Stimulated activated CD8-positive, alpha-beta memory T cell treated with anti-CD3 and anti-CD28 coated beads, Interleukin-2, amount 100 ng/mL, for 48 hours (primary cell): ENCODE data around the gene URB1.
"Not testable (repeated sequence)": the region's sequence is repeated elsewhere in the genome, so short reads cannot be mapped to it uniquely, and the experiment has no call there.

Experiments used
- DNase-seq, 2 donors: peaks; one replicate each; pipeline ENCODE4 v3.0.0-alpha.2; 2020; ENCODE audit warnings: low read depth in 2 of 2

The URB1 gene

DNA sequence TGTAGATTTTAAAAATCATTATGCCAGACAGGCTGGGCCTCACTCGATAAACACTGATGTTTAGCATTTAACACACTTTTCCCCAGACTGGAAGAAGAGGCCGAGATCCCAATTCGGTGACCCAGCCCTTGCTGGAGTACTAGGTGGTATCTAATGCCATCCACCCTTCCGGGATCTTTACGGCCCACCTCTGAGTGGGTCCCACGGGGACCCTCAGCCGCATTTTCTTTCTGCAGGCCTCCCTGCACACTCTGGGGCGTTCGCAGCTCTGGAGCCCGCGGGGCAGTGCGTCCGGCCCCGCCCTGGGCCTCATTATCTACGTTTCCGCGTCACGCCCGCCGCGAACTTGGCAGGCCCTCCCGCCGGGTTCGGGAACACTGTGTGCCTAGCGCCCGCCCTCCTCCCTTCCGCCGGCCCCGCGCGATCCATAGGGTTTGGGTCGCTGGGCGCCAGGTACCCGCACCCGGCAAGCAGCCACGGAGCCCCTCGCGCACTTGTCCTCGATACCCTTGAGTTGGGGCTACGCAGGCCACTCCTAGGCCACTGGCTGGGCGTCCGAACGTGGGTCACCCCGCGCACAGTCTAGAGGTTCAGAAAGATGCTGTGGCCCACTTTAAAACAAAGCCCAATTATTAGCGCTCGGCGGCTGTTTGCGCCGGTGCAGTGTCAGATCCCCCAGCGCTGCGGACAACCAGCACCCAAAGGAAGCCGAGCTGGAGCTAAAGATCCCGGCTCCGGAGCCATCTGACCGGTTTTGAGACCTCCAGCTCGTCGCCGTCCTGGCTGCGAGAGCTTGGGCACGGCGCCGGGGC is 18.7 kb upstream of the URB1 start:
- DNase-seq = peak; percentile 58 to 60

GRCh38 chr21:32410916-32411315 is 18.1 kb upstream of the URB1 start:
- no peak for DNase-seq

- DNase-seq = no peak
Measured at GRCh38 chr21:32410291-32410690, 17.5 kb upstream of the URB1 start.

DNA sequence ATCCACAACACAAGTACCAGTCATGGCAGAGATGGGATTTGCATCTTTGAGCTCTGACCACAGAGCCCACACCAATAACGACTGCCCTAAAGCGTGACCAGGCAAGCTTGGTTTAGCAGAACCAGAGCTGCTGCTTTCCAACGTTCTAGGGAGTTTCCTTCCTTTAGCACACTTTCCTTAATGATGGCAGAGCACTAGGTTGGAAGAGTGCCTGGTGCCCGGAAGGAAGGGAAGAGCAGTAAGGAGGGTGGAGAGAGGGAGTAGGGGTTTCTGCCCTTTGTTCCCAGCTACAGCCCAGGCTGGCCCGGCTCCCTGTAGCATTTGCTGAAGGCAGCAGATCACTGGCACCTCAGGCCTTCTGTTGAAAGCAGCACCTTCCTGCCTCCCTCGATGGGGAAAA is 13.6 kb upstream of the URB1 start:
- DNase-seq = no peak

GRCh38 chr21:32403201-32403777 is 10.5 kb upstream of the URB1 start:
- peak in 1 of 2 donors; percentile 22 for DNase-seq

- no peak for DNase-seq
Measured at GRCh38 chr21:32393677-32394001, 827 bp upstream of the URB1 start.

DNA sequence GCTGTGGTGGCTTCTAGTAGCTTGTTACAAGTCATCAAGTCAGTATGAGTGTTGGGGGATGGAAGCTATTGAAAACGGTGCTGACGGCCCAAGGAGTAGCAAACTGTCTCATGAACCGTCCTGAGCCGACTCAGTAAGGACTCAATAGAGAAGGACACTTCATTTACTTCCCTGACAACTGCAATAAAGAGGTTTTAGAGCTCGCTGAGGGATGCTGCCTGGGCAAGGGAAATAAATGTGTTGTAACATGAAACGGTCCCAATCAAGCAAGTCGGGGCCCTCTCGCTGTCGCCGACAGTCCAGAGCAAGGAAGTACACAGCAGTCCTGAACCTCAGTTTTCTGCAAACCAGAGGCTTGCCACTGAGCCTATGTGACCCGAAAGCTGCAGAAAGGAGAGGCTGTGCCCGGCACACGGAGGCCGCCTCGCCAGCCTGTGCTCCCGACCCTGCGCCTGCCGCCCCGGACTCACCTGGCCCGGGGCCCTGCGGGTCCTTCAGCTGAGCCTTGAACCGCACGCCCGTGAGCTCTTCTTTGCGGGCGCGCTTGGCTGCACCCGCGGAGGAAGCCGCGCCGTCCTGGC is 423 bp downstream of the URB1 start:
- DNase-seq = no peak

DNA sequence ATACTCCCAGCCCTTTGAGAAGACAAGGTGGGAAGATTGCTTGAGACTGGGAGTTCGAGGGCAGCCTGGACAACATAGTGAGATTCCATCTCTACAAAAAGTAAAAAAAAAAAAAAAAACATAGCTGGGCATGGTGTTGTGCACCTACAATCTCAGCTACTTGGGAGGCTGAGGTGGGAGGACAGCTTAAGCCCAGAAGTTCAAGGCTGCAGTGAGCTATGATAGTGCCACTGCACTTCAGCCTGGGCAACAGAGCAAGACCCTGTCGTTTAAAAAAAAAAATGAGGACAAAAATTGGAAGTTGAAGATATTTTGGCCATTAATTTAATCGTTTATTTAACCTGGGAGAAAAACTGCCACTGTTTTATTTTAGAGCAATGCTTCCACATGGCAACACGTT is 1.1 kb downstream of the URB1 start:
- DNase-seq = no peak

GRCh38 chr21:32390537-32391224 is 2.1 kb downstream of the URB1 start:
- DNase-seq = not testable (repeated sequence)

DNA sequence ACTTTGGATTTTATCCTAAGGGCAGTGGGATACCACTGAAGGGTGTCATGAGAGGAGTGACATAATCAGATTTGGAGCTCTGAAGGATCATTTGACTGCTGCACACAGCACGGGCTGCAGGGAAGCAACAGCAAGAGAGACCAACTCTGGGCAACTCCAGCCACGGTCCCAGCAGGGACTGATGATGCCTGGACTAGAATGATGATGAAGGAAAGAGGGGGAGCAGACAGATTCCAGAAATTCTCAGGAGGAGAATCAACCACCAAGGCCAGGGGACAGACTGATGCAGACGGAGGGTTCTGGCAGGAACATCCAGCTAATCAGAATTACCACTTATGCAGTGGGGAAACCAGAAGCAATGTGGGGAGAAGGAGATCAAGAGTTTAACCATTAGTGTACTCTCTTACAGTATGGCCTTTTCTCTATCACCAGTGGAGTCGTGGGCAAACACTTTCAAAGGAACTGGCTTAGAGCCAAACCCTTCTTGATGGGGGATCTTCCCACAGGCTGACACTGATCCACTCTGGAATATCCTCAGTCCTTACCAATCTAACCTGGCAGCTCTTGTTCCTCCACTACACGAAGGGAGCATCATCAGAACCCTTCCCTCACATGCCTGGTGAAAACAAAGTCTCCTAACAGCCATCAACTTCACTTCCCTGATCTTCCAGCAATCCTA is 3.3 kb downstream of the URB1 start:
- no peak for DNase-seq

- no peak for DNase-seq
Measured at GRCh38 chr21:32388306-32388705, 4.5 kb downstream of the URB1 start.

DNA sequence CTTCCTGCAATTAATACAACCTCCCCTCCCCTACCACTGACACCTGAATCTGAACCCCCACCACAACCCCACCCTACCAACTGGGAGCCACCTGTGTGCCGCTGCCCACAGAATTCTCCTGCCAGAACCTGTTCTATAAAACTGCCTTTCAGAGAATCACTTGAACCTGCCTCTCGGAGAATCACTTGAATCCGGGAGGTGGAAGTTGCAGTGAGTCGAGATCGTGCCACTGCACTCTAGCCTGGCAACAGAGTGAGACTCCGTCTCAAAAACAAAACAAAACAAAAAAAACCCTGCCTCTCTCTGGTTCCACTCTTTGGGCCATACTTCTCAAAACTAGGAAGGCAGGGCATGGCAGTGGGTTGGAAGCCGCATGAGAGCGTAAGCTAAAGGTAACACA is 5.7 kb downstream of the URB1 start:
- no peak for DNase-seq

GRCh38 chr21:32386195-32386870 is 6.5 kb downstream of the URB1 start:
- DNase-seq = no peak

DNA sequence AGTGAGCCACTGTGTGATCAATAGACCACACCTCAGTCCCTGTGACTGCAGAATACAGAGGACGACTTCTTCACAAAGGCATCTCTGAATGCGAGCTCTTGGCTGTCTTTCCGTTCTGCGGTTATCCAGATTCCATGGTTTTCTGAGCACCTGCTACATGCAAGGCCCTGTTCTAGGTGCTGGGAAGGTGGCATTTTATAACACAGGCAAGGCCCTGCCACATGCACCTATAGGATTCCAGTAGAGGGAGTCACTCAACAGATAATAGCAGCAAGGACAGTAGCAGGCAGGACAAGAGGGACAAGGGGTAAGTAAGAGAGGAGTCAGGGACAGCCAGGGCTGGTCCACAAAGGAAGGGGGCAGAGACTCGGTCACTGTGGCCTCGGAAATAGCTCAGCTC is 9.0 kb downstream of the URB1 start:
- DNase-seq = no peak

- no peak for DNase-seq
Measured at GRCh38 chr21:32382108-32382644, 10.6 kb downstream of the URB1 start.

DNA sequence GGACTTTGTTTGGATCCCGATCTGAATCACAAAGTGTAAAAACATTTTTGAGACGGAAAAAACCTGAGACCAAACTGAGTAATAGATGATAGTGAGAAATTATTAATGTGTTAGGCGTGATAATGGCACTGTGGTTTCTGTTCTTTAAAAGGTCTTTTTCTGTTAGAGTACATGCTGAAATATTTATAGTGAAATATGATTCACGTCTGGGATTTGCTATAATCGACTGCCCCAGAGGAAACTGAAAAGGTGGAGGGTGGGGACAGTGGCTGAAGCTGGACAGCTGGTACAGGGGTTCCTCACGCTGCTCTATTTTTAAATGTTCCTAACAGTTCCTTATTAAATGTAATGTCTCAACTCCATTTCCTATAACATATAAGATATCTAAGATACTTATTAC is 11.2 kb downstream of the URB1 start:
- no peak for DNase-seq

- no peak for DNase-seq
Measured at GRCh38 chr21:32380940-32381339, 11.9 kb downstream of the URB1 start.

GRCh38 chr21:32378956-32379355 is 13.9 kb downstream of the URB1 start:
- no peak for DNase-seq

- DNase-seq = no peak
Measured at GRCh38 chr21:32377991-32378390, 14.8 kb downstream of the URB1 start.

GRCh38 chr21:32377506-32377905 is 15.3 kb downstream of the URB1 start:
- DNase-seq = no peak

DNA sequence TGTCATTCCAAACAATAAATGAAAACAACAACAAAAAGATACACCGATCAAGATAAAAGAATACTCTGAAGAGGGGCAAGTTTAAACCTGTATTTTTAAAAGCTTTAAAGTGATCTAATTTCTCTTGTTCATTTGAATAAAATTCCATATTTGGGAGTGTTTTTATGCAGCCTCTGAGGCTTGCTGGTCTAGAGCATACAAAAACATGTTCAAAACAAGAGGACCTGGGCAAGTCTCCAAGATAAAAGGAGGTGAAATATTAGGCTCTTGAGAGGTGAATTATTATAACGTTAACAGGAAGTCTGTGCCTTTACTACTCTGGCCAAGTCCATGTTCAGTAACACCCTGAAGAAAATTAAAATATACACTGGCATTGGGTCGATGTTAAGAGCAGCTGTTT is 20.1 kb downstream of the URB1 start:
- DNase-seq = no peak
